ENCODE data around the gene HSPD1. TPM values are rescaled to one million over a fixed set of nuclear protein-coding genes. Genes with fewer than 3 reads are reported as not detected.

Gene HSPD1
- total RNA-seq, 1 donor from 2014 or later: 315 TPM

DNA sequence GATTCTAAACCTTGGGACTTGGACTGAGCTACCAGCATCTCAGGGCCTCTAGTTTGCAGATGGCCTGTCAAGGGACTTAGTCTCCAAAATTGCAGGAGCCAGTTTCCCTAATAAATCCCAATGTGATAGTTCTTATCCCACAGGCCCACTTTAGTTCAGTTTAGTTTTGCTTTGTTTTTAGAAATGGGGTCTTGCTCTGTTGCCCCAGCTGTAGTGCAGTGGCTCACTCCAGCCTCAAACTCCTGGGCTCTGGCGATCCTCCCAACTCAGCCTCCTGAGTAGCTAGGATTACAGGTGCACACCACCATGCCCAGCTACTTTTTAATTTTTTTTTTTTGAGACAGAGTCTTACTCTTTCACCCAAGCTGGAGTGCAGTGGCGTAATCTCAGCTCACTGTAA lies 62.3 kb downstream of the HSPD1 start:
- no peak for DNase-seq (ENCODE audit: low read depth)

Other genes starting within 250 kb of the HSPD1 start
- gene ANKRD44, start 189.1 kb downstream of the HSPD1 start, total RNA-seq: 9.9 and 16.9 TPM in 2 replicates
- gene SF3B1, start 64.8 kb downstream of the HSPD1 start, total RNA-seq: 167 and 258 TPM in 2 replicates
- gene COQ10B, start 46.3 kb downstream of the HSPD1 start, total RNA-seq: 48.3 and 81.1 TPM in 2 replicates
- gene HSPE1, start 539 bp upstream of the HSPD1 start, total RNA-seq: 135 and 148 TPM in 2 replicates
- 42.6 and 45.1 TPM in 2 replicates for gene MOB4, start 16.2 kb upstream of the HSPD1 start, total RNA-seq
- under 0.01 and 0.05 TPM in 2 replicates for gene RFTN2, start 175.7 kb upstream of the HSPD1 start, total RNA-seq
- gene MARS2, start 205.5 kb upstream of the HSPD1 start, total RNA-seq: 8.9 and 10.5 TPM in 2 replicates

Data from renal cortical epithelial cell (primary cell).